GM21447 (cell line): ENCODE measurements around the gene CRYBA4.
"Not testable (repeated sequence)": the region's sequence is repeated elsewhere in the genome, so short reads cannot be mapped to it uniquely, and the experiment has no call there.

Experiments
- ATAC-seq: cut with Tn5 transposase; IDR thresholded peaks from one replicate; pipeline ENCODE4 v1.9.1; 2021; ENCODE audit not compliant: unreplicated experiment

Gene CRYBA4

DNA sequence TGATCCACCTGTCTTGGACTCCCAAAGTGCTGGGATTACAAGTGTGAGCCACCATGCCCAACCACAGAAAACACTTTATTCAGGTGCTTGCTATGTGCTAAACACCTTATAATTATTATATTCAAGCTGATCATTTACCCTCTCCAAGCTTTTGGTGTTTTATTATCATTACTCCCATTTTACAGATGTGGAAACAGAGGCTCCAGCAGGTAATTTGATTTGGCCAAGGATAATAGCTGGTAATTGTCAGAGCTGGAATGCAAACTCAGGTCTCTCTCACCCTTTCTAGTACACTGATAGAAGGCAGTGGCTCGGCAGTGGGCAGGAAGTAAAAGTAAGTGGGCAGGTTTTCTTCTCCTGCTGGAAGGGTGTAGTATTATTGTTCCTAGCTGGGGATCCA is 28.0 kb upstream of the CRYBA4 start:
- ATAC-seq = no peak

DNA sequence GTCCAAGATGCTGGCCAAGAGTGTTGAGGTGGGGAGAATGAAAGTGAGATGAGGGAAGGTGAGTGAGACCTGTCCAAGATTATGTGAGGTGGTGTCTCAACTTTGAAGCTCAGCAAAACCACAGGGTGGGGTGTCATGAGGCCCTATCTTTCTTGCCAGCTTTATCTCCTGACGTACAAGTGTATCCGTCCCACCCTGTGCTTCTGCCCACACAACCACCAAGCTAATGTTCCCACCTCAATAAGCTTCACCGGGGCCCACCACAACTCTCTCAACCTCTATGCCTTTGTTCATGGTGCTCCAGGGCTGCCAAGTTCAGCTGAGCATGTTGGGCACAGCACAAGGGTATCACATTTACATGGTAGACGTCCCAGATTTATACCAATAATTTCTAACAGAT is 24.7 kb upstream of the CRYBA4 start:
- no peak for ATAC-seq

DNA sequence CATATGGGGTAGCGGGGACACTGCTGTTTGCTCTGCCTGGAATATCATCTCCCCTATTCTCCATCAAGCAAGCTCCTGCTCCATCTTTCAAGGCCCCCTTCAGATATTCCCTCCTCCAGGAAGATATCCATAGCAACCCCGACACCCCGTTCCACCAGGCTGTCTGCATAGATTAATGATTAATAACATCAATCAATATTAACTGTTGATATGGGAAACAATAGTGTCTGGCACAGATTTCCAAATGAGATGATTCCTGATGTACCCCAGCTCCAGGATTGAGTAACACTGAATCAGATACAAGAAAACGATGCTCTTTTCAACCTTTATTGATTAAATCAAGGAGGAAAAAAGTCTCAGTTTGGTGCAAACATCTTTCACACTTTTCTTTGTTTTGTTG is 24.3 kb upstream of the CRYBA4 start:
- no peak for ATAC-seq

DNA sequence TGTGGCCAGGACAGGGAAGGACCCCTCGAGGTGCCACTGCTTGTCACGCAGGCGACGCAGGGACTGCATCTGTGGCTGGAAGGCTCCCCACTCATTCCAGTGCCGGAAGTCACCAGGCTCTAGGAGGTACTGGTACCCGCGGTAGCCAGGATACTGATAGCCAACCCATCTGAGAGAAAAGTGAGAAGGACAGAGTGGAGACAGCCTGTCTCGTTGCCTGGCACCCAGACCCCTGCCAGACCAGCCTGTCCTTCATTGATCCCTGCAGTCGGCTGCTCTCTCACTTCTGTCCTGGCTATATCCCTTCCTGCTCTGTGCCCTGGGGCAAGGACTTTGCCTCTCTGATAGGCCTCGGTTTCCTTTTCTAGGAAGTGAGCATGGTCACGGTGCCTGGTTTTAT is 22.3 kb upstream of the CRYBA4 start:
- no peak for ATAC-seq

DNA sequence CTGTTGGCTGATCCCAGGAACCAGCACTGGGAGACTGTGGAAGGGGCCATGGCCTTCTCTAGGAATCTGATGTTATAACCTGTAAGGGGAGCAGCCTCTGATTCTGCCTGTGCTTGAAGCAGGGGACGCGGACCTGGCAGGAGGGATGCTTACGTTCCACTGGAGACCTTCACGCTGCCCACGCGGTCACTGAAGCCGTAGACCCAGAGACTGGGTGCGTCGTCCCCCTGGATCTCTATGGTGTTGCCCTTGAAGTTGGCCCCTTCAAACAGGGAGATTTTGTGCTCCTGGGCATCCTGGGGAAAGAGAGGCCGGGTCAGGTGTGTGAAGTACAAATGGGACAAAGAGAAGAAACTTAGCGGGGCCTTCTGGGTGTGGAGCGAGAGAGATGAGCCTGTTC is 20.0 kb upstream of the CRYBA4 start:
- no peak for ATAC-seq

DNA sequence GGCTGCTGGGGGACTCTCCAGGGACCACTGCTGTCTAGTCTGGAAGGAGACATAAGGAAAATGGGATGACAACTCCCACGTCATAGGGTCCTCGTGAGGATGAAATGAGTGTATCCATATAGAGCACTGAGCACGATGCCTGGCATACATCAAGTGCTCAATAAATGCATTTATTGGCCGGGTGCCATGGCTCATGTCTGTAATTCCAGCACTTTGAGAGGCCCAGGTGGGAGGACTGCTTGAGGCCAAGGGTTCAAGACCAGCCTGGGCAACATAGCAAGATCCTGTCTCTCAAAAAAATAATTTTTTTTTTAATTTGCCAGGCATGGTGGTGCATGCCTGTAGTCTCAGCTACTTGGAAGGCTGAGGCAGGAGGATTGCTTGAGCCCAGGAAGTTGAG is 19.6 kb upstream of the CRYBA4 start:
- ATAC-seq = no peak

DNA sequence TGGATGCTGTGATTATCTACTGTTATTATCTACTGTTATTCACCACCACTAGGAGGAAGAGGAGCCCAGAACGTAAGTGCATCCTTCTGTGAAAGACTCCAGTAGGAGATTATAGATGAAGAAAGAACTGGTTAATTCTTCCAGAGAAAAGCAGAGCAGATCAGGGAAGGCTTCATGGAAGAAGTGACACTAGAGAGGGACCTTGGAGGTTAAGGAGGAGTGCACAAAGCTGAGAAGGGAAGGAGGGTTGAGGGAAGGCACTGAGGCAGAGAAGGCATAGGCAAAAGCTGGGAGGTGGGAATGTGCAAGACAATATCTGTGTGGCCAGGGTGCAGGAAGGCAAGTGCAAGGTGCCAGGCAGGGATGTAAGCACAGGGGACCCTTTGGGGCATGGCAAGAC is 17.4 kb upstream of the CRYBA4 start:
- no peak for ATAC-seq

DNA sequence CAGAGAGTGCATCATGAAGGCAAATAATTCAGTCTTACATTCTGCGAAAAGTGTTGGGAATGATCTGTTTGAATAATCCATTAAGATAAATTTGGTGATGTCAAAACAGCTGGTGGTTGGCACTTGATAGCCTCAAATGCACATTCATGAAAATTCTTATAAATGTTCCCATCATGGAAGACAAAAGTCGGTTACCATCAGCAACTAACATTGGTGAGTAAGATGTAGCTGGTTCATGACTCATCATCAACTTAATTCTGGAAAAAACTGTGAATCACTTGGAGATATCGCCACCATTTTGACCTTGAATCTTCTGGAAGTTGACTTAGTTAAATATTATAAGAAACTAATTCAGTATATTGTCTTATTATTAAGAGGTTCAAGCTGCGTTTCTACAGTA is 15.2 kb upstream of the CRYBA4 start:
- no peak for ATAC-seq

DNA sequence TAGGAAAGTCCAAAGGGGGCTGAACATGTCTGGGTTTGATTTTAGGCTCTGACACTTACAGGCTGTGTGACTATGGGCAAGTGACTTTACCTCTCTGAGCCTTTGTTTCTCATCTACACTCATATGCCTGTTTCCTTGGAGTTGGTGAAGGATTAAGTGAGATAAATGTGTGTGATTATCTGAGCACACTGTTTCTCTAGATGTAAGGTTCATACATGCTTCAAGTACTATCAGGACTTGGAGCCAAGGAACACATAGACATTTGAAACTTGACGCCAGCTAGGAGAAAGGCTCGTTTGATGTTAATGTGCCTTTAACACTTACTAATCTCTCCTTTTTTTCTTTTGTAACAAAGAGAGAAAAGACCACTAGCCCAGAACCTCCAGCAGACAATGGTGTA is 13.6 kb upstream of the CRYBA4 start:
- ATAC-seq = no peak

DNA sequence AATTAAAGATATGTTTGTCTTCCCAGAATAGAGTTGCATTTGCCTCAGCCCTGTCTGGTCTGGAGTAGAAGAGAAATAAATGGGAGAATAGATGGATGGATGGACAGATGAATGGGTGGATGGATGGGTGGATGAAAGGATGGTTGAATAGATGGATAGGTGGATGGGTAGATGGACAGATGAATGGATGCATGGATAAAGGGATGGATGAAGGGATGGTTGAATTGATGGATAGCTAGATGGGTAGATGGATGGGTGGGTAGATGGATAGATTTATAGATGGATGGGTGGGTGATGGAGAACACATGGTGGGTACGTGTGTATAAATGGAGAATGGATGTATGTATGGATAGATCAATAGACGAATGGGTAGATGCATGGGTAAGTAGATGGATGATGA is 12.5 kb upstream of the CRYBA4 start:
- no peak for ATAC-seq

DNA sequence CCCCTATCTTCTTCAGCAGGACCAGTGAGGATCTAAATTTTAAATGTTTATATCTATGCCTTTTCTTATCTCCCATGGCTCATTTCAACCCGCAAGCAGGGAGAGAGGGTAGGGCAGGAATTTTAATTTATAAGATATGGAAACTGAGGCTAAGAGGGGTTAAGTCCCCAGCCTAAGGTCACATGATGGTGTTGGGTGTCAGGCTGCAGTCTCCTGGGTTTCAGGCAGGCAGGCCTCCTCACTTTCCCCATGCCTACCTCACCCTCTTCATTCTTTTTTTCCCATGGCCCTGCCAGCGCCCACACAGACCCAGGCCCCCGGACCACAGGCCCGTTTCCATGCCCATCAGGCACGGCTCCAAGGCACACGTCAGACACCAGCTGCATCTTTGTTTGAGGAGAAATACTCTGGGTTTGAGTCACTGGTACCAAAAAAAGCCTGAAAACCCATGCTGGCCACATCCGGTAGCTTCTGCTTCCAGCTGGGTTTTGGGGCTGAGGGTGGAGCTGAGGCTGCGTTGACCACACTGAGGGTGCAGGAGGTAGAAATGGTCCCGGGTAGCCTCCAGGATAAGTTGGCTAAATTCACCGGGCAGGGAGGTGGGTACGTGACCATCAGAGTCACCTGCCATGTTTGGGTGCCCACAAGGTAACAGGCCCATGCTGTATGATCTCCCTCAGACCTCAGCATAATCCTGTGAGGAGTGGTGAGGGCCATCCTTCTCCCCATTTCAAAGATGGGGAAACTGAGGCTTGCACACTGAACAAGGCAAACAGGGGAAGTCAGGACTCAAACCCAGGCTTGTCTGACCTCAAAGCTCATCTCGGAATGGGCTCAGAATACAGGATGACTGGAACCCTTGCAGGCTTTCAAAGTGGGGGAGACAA is 11.4 kb upstream of the CRYBA4 start:
- no peak for ATAC-seq

DNA sequence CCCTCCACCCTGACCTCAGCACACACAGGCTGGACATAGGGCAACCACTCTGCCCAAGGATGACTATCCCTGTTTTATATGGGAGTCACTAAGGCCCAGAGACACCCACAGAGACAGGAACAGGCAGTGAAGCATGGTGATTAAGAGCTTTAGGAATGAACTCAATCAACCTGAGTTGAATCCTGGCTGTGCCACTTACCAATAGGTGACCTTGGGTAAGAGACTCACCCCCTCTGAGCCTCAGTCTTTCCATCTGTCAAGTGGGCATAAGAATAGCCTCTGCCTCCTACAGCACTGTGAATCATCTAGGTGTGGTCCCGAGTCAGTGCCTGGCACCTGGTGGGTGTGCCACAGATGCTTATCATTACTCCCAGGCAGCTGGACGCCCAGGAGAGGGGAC is 10.8 kb upstream of the CRYBA4 start:
- ATAC-seq = no peak

DNA sequence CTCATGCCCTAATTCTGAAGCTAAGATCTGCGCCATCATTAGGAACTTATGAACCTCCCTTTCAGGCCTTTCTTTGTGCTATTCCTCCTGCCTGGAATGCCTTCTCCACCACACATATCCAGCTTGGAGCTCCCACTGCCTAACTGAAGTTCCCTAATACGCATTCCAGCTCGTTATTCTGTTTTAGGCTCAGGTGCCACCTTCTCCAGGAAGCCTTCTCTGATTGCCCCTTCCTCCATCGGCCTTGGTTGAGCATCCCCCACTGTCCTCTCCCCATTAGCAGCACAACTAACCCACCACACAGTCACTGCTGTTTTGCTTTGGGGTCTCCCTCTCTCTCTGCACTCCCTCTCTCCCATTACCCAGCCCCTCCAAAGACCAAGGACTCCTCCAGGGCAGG is 9.1 kb upstream of the CRYBA4 start:
- ATAC-seq = no peak

DNA sequence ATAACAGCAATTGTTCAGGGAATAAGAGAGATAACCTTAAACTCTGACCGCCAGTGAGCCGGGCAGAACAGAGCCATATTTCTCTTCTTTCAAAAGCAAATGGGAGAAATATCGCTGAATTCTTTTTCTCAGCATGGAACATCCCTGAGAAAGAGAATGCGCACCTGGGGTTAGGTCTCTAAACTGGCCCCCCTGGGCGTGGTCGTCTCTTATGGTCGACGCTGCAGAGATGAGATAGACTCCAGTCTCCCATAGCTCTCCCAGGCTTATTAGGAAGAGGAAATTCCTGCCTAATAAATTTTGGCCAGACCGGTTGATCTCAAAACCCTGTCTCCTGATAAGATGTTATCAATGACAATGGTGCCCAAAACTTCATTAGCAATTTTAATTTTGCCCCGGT is 8.0 kb upstream of the CRYBA4 start:
- ATAC-seq = not testable (repeated sequence)

DNA sequence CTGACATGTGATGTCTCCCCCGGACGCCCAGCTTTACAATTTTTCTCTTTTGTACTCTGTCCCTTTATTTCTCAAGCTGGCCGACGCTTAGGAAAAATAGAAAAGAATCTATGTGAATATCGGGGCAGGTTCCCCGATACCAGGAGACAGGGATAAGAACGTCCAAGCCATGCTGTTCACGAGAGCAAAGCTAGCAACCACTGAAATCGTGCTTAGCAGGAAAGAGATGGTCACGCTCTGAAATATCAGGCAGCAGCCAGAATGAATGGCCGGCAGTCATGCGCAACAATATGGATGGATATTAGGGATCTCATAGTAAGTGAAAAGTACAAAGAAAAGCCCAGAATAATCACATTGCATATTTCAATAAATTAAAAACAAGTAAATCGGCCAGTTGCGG is 7.4 kb upstream of the CRYBA4 start:
- no peak for ATAC-seq

DNA sequence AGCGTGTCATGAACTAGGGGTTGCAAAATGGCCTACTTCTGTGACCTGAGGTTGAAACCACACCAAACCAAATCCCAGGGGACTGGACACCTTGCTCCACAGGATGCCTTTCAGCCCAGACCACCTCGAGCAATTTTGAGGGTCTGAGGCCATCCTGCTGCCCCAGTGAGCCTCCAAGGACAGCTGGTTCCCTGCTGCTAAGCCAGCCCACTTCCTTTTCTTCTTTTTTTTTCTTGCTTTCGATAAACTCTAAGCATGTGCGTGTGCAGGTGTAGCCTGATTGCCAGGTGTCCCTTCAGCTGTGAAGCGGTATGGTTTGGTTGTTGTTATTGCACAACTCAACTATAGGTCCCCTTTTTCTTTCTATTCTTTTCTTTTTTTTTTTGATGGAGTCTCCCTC is 6.6 kb upstream of the CRYBA4 start:
- ATAC-seq = no peak

DNA sequence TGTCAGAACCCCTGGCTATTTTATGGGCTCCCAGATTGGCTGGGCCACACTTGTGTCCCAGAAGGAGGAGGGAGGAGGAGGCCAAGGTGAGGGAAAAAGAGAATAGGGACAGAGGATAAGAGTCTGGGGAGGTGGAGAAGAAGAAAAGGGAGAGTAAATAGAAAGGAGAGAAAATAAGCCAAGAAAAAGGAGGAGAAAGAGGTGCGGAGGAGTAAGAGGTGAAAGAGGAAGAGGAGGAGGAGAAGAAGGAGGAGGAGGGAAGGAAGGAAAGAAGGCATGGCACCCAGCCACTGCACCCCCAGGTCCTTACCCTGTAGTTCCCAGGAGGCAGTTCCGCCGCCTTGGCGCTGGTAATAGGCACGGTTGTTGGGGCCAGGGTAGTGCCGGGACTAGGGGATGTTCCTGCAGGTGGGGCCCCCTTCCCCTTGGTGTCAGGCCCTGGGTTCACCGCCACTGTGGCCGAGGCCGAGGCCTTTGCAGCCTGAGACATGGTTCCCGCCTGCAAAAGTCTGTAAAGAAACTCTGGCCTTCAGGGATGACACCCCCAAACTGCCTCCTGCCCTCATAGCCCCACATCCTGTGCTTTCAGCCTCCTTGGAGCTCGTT is 5.8 kb upstream of the CRYBA4 start:
- ATAC-seq = no peak

DNA sequence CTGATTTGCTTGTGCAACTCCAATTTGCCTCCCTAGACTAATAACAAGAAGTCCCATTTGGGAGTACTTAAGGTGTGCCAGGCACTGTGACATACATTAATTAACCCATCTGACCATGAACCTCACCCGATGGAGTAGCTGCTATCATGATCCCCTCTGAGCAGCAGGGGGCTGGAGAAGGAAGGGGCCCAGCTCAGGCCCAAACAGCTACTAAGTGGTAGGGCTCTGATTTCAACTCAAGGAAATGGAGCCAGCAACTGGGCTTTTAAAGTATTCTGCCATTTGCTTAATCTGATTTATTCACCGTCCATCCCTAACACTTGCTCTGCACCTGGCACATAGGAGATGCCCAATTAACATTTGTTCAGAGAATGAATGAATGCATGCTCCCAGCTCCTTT is 5.1 kb upstream of the CRYBA4 start:
- no peak for ATAC-seq

DNA sequence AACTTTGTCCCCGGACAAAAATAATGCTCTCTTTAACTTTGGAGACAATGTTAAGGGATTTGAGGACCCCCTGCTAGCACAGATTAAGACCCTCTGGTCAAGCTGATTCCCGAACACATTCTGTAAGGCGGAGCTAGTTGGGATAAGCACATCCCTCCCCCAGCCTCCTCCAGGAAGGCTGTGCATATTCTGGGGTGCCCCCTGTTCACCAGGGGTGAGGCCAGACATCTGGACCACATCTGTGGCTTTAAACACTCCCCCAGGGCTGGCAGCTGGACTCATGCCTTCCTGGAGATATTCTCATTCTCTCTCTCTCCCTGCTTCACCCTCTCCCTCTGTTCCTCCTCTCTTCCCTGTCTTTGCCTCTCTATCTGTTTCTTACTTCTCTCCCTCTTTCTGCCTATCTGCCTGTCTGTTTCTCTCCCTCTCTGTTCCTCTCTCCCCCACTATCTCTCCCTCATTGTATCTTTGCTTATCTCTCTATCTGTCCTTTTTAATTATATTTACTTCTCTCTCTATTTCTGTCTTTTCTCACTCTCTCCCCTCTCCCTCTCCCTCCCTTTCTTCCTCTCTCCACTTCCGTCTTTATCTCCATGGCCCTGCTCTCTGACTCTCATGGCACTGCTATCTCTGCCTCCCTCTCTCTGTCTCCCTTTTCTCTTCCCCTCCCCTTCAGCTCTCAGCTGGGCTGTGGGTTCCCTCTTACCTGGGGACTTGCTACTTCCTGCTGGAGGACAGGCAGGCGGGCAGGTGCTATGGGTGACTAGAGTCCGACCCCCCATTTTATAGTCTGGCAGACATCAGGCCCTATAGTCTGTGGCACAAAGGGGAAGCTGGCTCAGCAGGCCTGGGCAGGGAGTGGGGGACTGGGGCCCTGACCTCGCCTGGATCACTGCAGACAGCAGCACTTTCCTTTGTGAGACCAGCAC is 4.2 kb upstream of the CRYBA4 start, which contains the start of gene CRYBB1:
Gene CRYBB1, minus strand, starts transcription at position 757 of the 929 bp plus-strand sequence. CDS start 1,708 bp downstream, outside the sequence.
- ATAC-seq = no peak

DNA sequence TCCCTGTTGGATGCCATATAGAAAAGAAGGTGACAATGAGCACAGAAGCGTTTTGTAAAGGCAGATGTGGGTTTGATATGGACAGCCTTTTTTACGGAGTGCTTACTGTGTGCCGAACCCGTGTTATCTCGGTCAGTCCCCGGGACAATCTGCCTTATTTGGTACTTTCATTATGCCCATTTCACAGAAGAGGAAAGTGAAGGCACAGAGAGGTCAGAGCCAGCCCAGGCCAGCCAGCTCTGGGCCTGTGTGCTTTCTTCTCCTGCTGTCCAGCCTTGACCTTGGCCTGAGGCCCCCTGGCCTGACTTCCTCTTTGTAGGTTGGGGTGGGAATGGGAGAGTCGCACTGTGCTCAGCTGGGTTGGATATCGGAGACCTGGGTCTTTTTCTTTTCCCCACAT is 3.3 kb upstream of the CRYBA4 start:
- ATAC-seq = no peak

DNA sequence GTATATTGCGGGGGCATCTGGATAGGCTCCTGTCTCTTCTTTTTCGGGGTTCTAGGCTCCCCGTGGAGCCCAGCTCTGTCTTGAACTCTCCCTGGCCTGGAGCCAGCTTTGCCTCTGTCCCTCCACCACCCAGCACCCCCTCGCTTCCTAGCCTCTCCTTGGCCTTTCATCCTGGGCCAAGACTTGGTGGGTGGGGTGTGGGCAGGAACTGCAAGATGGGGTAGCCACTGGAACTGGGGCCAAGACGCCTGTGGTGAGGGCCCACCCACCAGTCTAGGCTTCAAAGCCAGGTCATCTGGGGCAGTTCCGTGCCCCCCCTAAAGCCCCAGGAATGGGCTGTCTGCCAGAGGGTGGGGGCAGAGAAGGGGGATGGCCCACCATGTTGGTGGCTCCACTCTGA is 2.3 kb upstream of the CRYBA4 start:
- no peak for ATAC-seq

DNA sequence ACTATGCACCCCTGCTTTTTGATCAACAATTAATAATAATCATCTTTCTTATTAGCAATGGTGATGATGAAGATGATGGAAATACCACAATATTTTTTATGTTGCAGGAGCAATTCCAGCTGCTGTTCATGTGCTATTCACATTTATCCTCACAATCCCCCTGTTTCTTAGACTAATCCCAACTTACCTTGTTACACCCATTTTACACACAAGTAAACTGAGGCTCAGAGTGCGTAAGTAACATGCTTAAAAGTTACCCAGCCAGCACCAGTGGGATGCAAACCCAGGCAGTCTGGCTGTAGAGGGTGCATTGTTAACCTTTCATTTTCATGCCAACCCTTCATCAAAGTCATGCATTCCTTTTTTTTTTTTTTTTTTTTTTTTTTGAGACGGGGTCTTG is 1.6 kb upstream of the CRYBA4 start:
- no peak for ATAC-seq
